ENCODE results near the gene POC1B. TPM values are rescaled to one million over a fixed set of nuclear protein-coding genes. Genes with fewer than 3 reads are reported as not detected.
A peak's percentile ranks its signal among the peaks of the same experiment; 100 is the strongest.

Gene POC1B
- polyA plus RNA-seq, 1 donor (not counting 4 experiments of a cell fraction or from before 2014, with no cell fraction given), result 16.4 TPM

DNA sequence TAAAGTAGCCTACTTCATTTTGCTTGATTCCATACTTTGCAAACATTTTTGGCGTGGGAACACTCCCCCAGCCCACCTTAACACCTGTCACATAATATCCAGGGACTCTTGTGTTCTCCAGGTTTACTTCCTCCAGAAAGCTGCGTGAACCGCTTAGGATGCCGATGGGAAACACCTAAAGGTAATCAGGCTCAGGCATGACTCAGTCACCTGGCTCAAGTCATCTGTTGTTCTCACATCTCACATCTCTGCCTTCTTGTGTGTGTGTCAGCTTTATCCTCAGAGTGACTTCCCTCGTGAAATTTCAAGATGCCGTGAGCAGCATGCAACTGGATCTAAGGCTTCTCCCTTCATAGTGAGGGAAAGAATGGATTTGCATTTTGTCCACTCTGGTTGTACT, 125.4 kb downstream of the POC1B start:
- no peak for TF ChIP-seq EZH2 (IDR thresholded peaks at IDR 0.05; ENCODE audit: low read length)
- no peak for TF ChIP-seq CTCF (optimal IDR thresholded peaks at IDR 0.05 in 1 of 3, IDR thresholded peaks at IDR 0.05 in 1 of 3, conservative IDR thresholded peaks at IDR 0.05 in 1 of 3; ENCODE audit: extremely low read depth in 1 of 3, insufficient read depth in 2 of 3, low read length in 3 of 3)
- peak; percentile 89 for FAIRE-seq
- H2AFZ ChIP-seq (ENCODE audit: control insufficient read depth, low read length), result no peak overlapping the region

DNA sequence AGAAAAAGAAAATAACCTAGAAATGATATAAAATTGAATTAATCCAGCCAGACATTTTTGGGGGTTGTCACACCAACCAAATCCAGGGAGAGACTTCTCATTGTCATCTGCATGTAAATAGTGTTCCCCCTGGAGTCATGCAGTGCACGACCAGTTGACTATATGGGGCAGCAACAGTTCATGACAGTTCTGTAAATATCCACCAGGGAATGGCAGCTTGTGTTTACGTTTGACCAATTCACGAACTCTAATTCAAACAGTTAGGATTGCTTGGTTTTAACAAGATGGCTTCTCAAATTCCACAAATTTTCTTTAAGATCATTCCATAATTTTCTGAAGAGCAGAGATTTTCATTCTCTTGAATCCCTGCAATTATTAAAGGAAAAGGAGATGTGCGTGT, 130.1 kb downstream of the POC1B start:
- Histone ChIP-seq H3K4me2 (ENCODE audit: control insufficient read depth, extremely low read depth, insufficient read depth, low read depth, low read length) (no peak overlapping the region), H3K4me1 (ENCODE audit: control insufficient read depth, extremely low read depth, insufficient read depth, low read length) (peaks cover 6% of the 10 kb centered on the region), H2AFZ (ENCODE audit: control insufficient read depth, low read length) (no peak overlapping the region), H4K20me1 (ENCODE audit: control insufficient read depth, extremely low read depth, insufficient read depth, low read length) (no peaks in the 10 kb centered on the region), H3K9me1 (ENCODE audit: control insufficient read depth, extremely low read depth, insufficient read depth, low read length) (no peaks in the 10 kb centered on the region), H3K9ac (ENCODE audit: control insufficient read depth, extremely low read depth, insufficient read depth, low read length) (no peak overlapping the region), H3K79me2 (ENCODE audit: control insufficient read depth, insufficient read depth, low read length) (no peaks in the 10 kb centered on the region), H3K4me3 (ENCODE audit: control insufficient read depth in 2 of 3, extremely low read depth in 1 of 3, insufficient read depth in 2 of 3, low read depth in 1 of 3, low read length in 3 of 3) (no peak overlapping the region), H3K27me3 (ENCODE audit: control insufficient read depth, extremely low read depth, insufficient read depth, low read length) (no peaks in the 10 kb centered on the region), H3K27ac (ENCODE audit: control insufficient read depth, insufficient read depth, low read length) (no peak overlapping the region), H3K36me3 (ENCODE audit: control insufficient read depth in 2 of 2, extremely low read depth in 1 of 2, insufficient read depth in 2 of 2, low read length in 2 of 2) (no peaks in the 10 kb centered on the region), H3K9me3 (ENCODE audit: control insufficient read depth, low read depth, low read length) (no peaks in the 10 kb centered on the region)
- dilution Hi-C loops (cut with MboI; ENCODE audit: extremely low pct_ligation_motif_present, low sequenced_read_pairs), result no loop called here
- no peak for DNase-seq (ENCODE audit: low read depth, low spot score)
- TF ChIP-seq CTCF (optimal IDR thresholded peaks at IDR 0.05 in 1 of 3, IDR thresholded peaks at IDR 0.05 in 1 of 3, conservative IDR thresholded peaks at IDR 0.05 in 1 of 3; ENCODE audit: extremely low read depth in 1 of 3, insufficient read depth in 2 of 3, low read length in 3 of 3) (no peak), EZH2 (IDR thresholded peaks at IDR 0.05; ENCODE audit: low read length) (no peak)
- FAIRE-seq, result no peak

More for the DNA sequence above, 125.4 kb downstream of the POC1B start:
- Histone ChIP-seq H3K79me2 (ENCODE audit: control insufficient read depth, insufficient read depth, low read length) (no peaks in the 10 kb centered on the region), H3K4me1 (ENCODE audit: control insufficient read depth, extremely low read depth, insufficient read depth, low read length) (peaks cover 7% of the 10 kb centered on the region), H3K4me3 (ENCODE audit: control insufficient read depth in 2 of 3, extremely low read depth in 1 of 3, insufficient read depth in 2 of 3, low read depth in 1 of 3, low read length in 3 of 3) (no peak overlapping the region), H3K4me2 (ENCODE audit: control insufficient read depth, extremely low read depth, insufficient read depth, low read depth, low read length) (no peak overlapping the region), H3K9ac (ENCODE audit: control insufficient read depth, extremely low read depth, insufficient read depth, low read length) (no peak overlapping the region), H3K27ac (ENCODE audit: control insufficient read depth, insufficient read depth, low read length) (no peak overlapping the region), H3K36me3 (ENCODE audit: control insufficient read depth in 2 of 2, extremely low read depth in 1 of 2, insufficient read depth in 2 of 2, low read length in 2 of 2) (no peaks in the 10 kb centered on the region), H4K20me1 (ENCODE audit: control insufficient read depth, extremely low read depth, insufficient read depth, low read length) (no peaks in the 10 kb centered on the region), H3K9me3 (ENCODE audit: control insufficient read depth, low read depth, low read length) (no peaks in the 10 kb centered on the region), H3K27me3 (ENCODE audit: control insufficient read depth, extremely low read depth, insufficient read depth, low read length) (no peaks in the 10 kb centered on the region), H3K9me1 (ENCODE audit: control insufficient read depth, extremely low read depth, insufficient read depth, low read length) (no peaks in the 10 kb centered on the region)
- dilution Hi-C loops (cut with MboI; ENCODE audit: extremely low pct_ligation_motif_present, low sequenced_read_pairs), result no loop called here
- DNase-seq (ENCODE audit: low read depth, low spot score), result no peak

All from keratinocyte (primary cell).